Activated naive CD8-positive, alpha-beta T cell treated with anti-CD3 and anti-CD28 coated beads, Interleukin-2, amount 10 ng/mL, durations not matched to agents 7 days and 5 days (primary cell): Measurements from ENCODE around the gene MRTFB. TPM values are rescaled to one million over a fixed set of nuclear protein-coding genes. Genes with fewer than 3 reads are reported as not detected.

ENCODE experiments used
- ATAC-seq: fragments of 150-1000 bp; cut with Tn5 transposase; one replicate; pipeline ENCODE4 v1.10.0; 2021; ENCODE audit warnings: low read depth, moderate library complexity
- POLR2A ChIA-PET: fragments of 350-600 bp; sonication (Branson Sonifier 250); formaldehyde crosslinking; loops from one replicate; lab custom pipeline; 2021; ENCODE audit warnings: antibody characterized with exemption; lab: Charles Lee
- DNase-seq: peaks from one replicate; pipeline ENCODE4 v3.0.0; 2021
- H3K27ac Mint-ChIP-seq: one replicate; pipeline ENCODE4 v1.8.0; 2022; ENCODE audit warnings: mild to moderate bottlenecking, mixed read lengths
- H3K27me3 Mint-ChIP-seq: one replicate; pipeline ENCODE4 v1.8.0; 2022; ENCODE audit warnings: mild to moderate bottlenecking, moderate library complexity, mixed read lengths
- H3K36me3 Mint-ChIP-seq: one replicate; pipeline ENCODE4 v1.8.0; 2021; ENCODE audit warnings: mild to moderate bottlenecking, mixed read lengths
- H3K4me1 Mint-ChIP-seq: one replicate; pipeline ENCODE4 v1.8.0; 2021; ENCODE audit warnings: mixed read lengths
- H3K4me3 Mint-ChIP-seq: one replicate; pipeline ENCODE4 v1.8.0; 2022; ENCODE audit warnings: mild to moderate bottlenecking, moderate library complexity, mixed read lengths
- H3K9me3 Mint-ChIP-seq: one replicate; pipeline ENCODE4 v1.8.0; 2021; ENCODE audit warnings: mixed read lengths
- microRNA-seq: library from miRNA; unstranded; fragments of <30 nt; microRNA quantifications from one replicate; pipeline ENCODE4 v1.2.0, GENCODE V29; 2022
- total RNA-seq, 2 experiments: library from RNA; stranded (reverse); gene quantifications; one replicate each; pipeline ENCODE4 v1.2.3, GENCODE V29; 2021

Gene MRTFB
- total RNA-seq, 2 experiments from 2014 or later, result 14.1 to 16.2 TPM

DNA sequence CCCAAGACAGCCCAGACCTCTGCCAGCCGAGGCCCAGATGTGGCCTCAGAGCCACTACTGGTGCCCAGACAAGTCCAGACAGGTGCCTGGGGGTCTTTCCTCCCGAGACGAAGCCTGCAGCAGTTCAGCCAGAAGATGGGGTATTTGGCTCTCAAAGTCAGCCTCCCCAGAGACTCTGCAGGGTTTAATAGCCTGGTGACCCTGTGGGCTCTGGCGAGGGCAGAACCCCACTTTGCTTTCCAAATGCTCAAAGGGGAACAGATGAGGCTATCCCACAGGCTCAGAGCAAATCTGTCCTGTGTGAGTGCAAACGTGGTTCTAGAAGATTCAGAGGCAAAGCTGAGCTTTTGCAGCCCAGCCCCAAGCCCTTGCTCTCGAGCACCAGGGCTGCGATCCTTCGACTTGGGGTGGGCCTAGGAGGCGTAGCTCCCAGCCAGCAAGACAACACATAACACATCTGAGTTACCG lies 236.0 kb downstream of the MRTFB start:
- ATAC-seq (no peak), DNase-seq (no peak)
- Mint-ChIP-seq H3K27me3 (peaks cover 17% of the 10 kb centered on the region), H3K4me1 (peaks cover 9% of the 10 kb centered on the region), H3K9me3 (no peaks in the 10 kb centered on the region), H3K4me3 (no peak overlapping the region), H3K27ac (no peak overlapping the region), H3K36me3 (no peaks in the 10 kb centered on the region)
- POLR2A ChIA-PET, result no interaction called here

DNA sequence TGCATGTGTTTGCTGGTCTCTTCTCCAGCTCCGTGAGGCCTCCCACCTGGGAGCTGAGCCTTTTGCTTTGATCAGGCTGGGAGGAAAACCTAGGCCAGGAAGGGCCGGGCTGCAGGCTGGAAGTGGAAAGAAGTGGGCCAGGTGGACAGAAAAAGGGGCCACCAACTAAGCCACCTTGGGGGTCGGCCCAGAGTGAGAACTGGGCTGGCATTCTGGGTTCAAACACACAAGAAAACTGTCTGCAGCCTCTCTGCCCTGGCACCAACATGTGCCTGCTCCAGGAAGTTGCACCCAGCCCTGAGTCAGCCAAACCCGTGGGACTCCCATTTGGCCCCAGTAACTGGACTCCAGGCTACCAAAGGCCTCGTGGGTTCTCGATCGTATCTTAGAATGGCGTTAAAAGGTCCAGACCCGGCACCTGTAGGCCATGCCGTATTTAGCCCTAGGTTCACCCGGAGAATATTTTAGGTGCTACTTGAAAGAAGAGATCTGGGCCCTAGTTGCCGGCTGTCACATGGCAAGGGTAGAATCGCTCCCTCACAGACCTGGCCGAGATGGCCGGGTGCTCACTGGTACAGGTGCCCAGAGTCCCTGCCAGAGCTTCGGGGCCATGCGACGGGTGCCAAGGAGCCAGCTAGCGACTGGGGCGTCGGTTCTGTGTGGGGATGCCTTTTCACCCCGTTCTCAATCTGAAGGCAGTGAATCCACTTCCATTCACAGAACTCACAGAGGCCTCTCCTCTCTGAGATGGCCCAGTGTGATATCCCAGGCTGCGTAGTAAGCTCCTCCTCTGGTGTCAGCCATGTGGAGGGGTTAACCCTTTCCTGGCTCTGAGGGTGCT lies 236.6 kb downstream of the MRTFB start:
- no peak overlapping the region for H3K4me3 Mint-ChIP-seq
- no peak overlapping the region for H3K27ac Mint-ChIP-seq
- no peaks in the 10 kb centered on the region for H3K36me3 Mint-ChIP-seq
- H3K27me3 Mint-ChIP-seq, result peaks cover 17% of the 10 kb centered on the region
- POLR2A ChIA-PET, result interaction anchor here (1.0 kb wide), 1 partner anchor 22 kb away, joined by 3 read pairs; no protein-coding TSS in a partner anchor
- H3K9me3 Mint-ChIP-seq, result no peaks in the 10 kb centered on the region
- DNase-seq, result no peak
- ATAC-seq, result no peak
- peaks cover 9% of the 10 kb centered on the region for H3K4me1 Mint-ChIP-seq

DNA sequence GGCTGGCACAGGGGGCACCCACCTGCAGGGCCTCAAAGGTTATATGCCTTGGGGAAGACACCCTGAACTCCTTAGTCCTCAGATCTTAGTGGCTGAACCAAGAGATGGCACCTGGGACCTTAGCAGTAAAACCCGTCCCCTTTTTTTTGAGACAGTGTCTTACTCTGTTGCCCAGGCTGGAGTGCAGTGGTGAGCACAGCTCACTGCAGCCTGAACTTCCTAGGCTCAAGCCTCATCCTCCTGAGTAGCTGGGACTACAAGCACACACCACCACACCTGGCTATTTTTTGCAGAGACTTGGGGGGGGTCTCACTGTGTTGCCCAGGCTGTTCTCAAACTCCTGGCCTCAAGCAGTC lies 237.2 kb downstream of the MRTFB start:
- no peaks in the 10 kb centered on the region for H3K9me3 Mint-ChIP-seq
- H3K27me3 Mint-ChIP-seq, result peaks cover 12% of the 10 kb centered on the region
- no peak overlapping the region for H3K4me3 Mint-ChIP-seq
- H3K4me1 Mint-ChIP-seq, result peaks cover 9% of the 10 kb centered on the region
- H3K27ac Mint-ChIP-seq, result no peak overlapping the region
- DNase-seq (no peak), ATAC-seq (no peak)
- H3K36me3 Mint-ChIP-seq, result no peaks in the 10 kb centered on the region
- POLR2A ChIA-PET, result interaction anchor here (1.0 kb wide), 1 partner anchor 23 kb away, joined by 3 read pairs; no protein-coding TSS in a partner anchor

DNA sequence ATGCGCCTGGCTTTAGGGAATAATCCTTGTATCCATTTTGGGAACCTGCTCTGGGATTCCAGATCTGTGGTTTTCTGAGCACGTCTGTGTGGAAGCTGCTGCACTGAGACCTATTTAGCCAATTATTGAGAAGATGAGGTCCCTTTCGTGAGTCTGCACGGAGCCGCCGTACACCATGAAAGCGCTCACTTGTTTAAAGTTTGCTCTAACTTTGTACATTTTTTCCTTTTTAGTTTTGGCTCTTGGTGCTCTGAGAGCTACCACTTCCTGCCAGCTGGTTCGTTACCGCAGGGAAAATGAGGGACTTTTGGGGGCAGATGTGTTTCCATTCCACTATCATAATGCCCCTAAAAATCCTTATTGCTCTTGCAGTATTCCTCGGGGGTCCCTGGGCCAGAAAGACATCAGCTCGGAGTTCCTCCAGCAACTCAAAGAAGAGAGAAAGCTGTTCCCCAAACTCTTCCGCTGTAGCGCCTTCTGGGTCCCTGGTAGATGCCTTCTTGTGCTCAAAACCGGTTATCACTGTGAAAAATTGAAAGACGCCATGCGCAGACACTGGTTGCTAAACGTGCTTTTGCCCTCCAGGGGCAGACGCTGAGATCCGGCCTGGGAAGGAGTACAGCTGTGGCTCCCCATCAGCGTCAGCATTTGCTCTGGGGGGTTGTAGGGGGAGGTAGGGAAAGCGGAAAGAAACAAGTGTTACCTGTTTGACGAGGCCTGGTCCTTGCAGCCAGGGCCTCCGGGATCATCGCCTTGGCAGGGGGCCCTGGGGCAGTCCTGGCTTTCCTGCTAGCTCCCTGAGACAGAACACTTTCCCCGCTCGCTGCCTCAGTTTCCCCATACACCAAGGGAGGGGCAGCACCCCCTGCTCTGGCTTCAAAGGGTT lies 238.1 kb downstream of the MRTFB start:
- POLR2A ChIA-PET, result interaction anchor here (1.0 to 1.7 kb wide), 4 partner anchors 24 to 390 kb away, joined by 3 to 5 read pairs (median 4); partner anchors contain the start of gene ERCC4
- DNase-seq (peak; percentile 43), ATAC-seq (peak; percentile 81)
- Mint-ChIP-seq H3K4me1 (peaks cover 9% of the 10 kb centered on the region), H3K4me3 (peak overlapping the region; percentile 75), H3K36me3 (no peaks in the 10 kb centered on the region), H3K27me3 (peaks cover 11% of the 10 kb centered on the region), H3K27ac (peak overlapping the region; percentile 26), H3K9me3 (no peaks in the 10 kb centered on the region)

DNA sequence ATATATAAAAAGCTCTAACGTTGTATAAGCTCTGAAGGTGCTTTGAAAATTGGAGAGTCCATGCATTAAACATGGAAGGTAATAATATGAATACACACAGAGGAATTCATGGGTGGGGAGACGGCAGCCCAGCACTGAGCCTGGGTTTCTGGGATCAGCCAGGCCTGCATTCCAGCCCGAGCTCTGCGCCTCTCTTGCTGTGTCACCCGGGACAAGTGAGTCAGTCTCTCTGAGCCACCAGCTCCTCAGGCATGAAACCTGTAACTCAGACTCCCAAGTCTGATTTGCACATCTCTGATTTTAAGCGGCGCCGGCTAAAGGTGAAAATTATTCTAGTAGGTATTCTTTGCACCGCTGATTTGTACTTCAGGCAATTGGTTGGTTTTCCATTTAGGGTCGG lies 238.8 kb downstream of the MRTFB start:
- Mint-ChIP-seq H3K36me3 (no peaks in the 10 kb centered on the region), H3K27ac (no peak overlapping the region), H3K4me1 (peaks cover 9% of the 10 kb centered on the region), H3K27me3 (peaks cover 5% of the 10 kb centered on the region), H3K4me3 (no peak overlapping the region), H3K9me3 (no peaks in the 10 kb centered on the region)
- ATAC-seq (no peak), DNase-seq (no peak)
- POLR2A ChIA-PET, result interaction anchor here (1.1 to 1.7 kb wide), 3 partner anchors 25 to 390 kb away, joined by 3 to 5 read pairs (median 4); partner anchors contain the start of gene ERCC4

DNA sequence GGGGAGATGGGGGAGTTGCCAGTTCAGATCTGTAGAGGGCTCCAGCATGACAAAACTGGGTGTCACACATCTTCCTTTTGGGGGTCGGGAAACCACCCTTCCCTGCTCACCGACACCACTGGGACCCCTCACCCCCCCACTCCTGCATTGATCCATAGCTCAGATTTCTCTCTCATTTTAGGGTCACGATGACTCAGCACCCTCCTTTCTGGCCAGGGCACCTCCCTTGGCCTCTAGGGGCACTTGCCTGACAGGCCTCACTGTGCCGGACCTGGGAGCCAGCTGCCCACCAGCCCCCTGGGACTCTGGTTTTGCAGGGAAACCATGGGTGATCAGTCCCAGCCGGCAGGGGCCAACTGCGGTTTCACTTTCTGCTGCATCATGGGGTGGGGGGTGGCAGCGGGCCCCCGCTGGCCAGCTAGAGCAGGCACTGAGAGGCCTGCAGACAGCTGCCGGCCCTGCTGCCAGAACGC lies 239.4 kb downstream of the MRTFB start:
- no peaks in the 10 kb centered on the region for H3K36me3 Mint-ChIP-seq
- no peaks in the 10 kb centered on the region for H3K27me3 Mint-ChIP-seq
- DNase-seq (no peak), ATAC-seq (no peak)
- no peaks in the 10 kb centered on the region for H3K9me3 Mint-ChIP-seq
- H3K4me3 Mint-ChIP-seq, result no peak overlapping the region
- POLR2A ChIA-PET, result interaction anchor here (1.5 to 1.7 kb wide), 2 partner anchors 26 to 391 kb away, joined by 3 to 5 read pairs; partner anchors contain the start of gene ERCC4
- H3K4me1 Mint-ChIP-seq, result peaks cover 9% of the 10 kb centered on the region
- no peak overlapping the region for H3K27ac Mint-ChIP-seq

DNA sequence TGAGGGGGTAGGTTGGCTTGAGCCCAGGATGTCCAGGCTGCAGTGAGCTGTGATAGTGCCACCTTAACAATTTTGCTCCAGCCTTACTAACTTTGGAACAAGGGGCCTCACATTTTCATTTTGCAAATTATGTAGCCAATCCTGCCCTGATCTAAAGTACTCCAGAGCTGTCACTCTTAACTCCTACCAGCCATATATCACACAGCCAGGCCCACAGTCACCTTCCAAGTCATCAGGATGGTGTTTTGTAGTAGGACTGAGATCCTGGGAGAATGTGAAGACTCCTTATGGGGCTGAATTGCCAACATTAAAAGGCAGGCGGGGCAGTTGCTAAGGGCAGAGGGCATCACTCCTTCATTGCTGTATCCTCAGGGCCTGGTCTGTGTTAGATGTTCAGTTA lies 243.0 kb downstream of the MRTFB start:
- Mint-ChIP-seq H3K9me3 (no peaks in the 10 kb centered on the region), H3K27ac (no peak overlapping the region), H3K36me3 (no peaks in the 10 kb centered on the region), H3K4me3 (no peak overlapping the region), H3K4me1 (peaks cover 4% of the 10 kb centered on the region), H3K27me3 (no peaks in the 10 kb centered on the region)
- ATAC-seq, result no peak
- DNase-seq, result no peak
- POLR2A ChIA-PET, result no interaction called here

DNA sequence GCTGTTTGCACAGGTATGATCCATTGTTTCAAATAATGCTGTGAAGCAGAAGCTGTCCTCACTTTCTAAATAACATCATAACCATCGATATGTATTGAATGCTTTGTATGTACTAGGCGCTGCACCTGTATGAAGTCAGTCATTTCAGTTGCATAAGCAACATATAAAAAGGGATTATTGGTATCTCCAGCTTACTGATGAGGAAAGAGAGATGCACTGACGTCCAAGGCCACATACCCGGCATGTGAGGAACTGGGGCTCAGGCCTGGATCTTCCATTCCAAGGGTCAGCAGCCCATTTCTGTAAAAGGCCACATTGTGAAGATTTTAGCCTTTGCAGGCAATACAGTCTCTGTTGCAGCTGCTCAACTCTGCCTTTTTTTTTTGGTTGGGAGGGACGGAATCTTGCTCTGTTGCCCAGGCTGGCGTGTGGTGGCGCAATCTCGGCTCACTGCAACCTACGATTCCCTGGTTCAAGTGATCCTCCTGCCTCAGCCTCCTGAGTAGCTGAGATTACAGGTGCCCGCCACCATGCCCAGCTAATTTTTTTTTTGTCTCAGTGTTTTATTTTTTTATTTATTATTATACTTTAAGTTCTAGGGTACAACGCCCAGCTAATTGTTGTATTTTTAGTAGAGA lies 244.7 kb downstream of the MRTFB start:
- no peaks in the 10 kb centered on the region for H3K9me3 Mint-ChIP-seq
- no peak overlapping the region for H3K27ac Mint-ChIP-seq
- H3K36me3 Mint-ChIP-seq, result no peaks in the 10 kb centered on the region
- H3K4me1 Mint-ChIP-seq, result no peaks in the 10 kb centered on the region
- POLR2A ChIA-PET, result interaction anchor here (0.6 kb wide), 1 partner anchor 9 kb away, joined by 3 read pairs; no protein-coding TSS in a partner anchor
- no peak overlapping the region for H3K4me3 Mint-ChIP-seq
- no peak for DNase-seq
- ATAC-seq, result no peak
- H3K27me3 Mint-ChIP-seq, result no peaks in the 10 kb centered on the region

Small RNA genes lying within 50 kb of the gene (microRNA-seq; reads per million reads assigned to microRNA genes)
- 28.8 reads per million, percentile 35 among the genes with 10 or more reads in this experiment for gene MIR193B
- 2.8 reads per million for gene MIR365A

Other genes starting within 250 kb of the MRTFB start
- gene ERCC4, start 151.2 kb upstream of the MRTFB start, total RNA-seq, result 10 to 100 TPM; 12.6 to 14.8 TPM